GM18498 (cell line): Measurements from ENCODE around the gene ARHGAP28.

Source experiments
- ATAC-seq: cut with Tn5 transposase; IDR thresholded peaks from one replicate; pipeline ENCODE4 v1.9.1; 2021; ENCODE audit warnings: mild to moderate bottlenecking, moderate library complexity; ENCODE audit not compliant: unreplicated experiment

ARHGAP28 gene

DNA sequence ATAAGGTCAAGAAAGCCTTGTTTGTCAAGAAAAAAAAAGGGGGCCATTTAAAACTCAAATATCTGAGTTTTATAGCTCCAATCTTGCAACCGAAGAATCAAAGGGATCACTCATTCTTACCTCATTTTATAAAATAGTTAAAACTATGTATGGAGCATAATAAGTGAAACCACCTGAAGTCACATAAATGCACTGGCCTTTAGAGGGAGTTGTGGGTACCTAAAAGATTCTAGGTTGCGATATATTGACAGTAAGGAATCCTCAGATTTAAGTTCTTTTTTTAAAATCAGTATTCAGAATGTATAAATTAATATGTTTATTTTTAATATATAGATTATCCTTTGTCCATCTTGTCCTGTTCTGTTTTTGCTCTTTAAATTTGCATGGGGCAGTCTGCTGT lies 3.4 kb downstream of the ARHGAP28 start:
- no peak for ATAC-seq

DNA sequence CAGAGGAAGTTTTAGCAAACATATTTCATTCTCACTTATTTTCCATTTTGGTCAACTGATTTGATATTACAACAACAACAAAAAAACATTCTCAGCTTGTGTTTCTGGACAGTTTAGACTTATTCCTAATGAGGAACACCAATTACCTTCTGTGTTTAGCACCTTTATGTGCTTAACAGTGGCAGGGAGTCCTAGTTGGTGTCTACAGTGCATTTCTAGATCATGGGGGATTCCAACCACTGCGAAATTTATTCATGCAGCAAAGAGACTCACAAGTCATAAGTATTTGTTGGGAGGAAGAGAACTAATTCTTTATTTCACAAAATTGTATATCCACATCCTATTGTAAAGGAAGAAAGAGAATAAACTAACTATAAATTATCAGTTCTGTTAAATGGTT lies 4.2 kb downstream of the ARHGAP28 start:
- ATAC-seq, result no peak

DNA sequence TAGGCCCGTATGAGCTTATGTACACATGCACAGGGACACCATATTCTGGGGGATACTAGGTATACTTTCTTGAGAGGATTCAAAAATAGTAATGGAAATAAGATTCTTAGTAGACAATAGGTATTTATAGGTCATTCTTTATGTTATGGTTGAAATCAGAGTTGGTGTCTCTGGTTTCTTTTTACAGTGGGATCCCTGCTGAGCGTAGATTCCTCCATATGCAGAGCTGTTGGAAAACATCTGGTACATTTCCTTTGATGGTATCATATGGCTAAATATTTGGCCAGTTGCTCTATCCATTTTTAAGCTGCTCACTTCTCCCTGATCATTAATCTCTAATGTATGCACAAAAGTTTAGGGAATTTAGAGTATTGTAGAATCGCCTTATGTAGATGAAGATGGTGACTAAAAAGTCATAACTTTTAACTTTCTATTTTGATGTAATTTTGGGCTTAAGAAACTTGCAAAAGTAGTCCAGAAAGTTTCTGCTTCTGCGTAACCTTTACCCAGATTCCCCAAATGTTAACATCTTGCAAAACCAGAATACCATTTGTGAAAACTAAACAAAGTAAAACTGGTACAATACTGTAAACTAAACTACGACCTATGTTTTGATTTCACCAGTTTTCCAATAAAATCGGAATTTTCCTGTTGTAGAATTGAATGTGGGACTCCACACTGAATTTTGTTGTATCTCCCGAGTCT lies 5.4 kb downstream of the ARHGAP28 start:
- no peak for ATAC-seq

DNA sequence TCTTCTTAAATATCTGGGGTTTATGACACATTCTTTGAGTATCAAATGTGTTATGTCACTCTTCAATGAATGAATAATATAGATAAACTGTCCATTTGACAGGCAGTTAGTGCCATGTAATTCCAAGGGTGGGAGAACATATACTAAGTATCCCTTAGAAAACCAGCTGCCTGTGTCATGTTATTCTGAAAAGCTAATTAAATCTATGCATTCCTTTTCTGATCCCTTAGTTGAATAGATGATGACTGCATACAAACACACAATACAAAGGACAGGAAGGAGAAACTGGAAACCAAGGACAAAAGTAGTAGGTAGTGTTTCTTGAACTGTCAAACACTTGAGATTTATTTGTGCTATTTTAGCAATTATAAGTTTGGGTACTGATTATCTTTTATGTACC lies 8.3 kb downstream of the ARHGAP28 start:
- ATAC-seq, result no peak

- no peak for ATAC-seq
Measured at GRCh38 chr18:6738622-6739021, 9.1 kb downstream of the ARHGAP28 start.

- ATAC-seq, result no peak
Measured at GRCh38 chr18:6741232-6741663, 11.7 kb downstream of the ARHGAP28 start.

- no peak for ATAC-seq
Measured at GRCh38 chr18:6741786-6742185, 12.3 kb downstream of the ARHGAP28 start.

- no peak for ATAC-seq
Measured at GRCh38 chr18:6743999-6744398, 14.5 kb downstream of the ARHGAP28 start.

- ATAC-seq, result no peak
Measured at GRCh38 chr18:6744816-6745455, 15.4 kb downstream of the ARHGAP28 start.

GRCh38 chr18:6745504-6746031 lies 16.1 kb downstream of the ARHGAP28 start:
- no peak for ATAC-seq

DNA sequence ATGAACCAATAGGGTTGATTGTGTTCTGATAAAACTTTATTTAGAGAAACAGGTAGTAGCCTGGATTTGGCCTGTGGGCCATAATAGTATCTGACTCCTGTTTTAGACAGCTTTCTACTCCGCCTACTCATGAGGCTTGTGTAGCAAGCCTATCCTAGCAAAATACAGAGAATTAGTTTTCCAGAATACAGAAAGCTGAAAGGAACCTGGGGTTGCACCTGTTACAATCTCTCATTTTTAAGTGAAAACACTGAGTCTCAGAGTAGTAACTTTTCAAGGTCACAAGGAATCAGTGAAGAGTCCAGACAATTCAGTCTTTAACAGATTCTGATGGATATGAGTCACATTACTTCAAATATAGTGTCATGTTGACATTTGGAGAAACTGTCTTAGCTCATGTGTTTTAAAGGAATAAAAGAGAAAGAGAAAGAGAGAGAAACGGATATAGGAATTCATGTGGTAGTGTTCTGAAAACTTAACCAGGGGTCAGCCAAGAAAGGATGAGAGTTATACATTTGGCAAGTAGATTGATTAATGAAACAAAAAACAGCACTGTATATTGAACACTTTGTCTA lies 17.0 kb downstream of the ARHGAP28 start:
- ATAC-seq, result no peak

DNA sequence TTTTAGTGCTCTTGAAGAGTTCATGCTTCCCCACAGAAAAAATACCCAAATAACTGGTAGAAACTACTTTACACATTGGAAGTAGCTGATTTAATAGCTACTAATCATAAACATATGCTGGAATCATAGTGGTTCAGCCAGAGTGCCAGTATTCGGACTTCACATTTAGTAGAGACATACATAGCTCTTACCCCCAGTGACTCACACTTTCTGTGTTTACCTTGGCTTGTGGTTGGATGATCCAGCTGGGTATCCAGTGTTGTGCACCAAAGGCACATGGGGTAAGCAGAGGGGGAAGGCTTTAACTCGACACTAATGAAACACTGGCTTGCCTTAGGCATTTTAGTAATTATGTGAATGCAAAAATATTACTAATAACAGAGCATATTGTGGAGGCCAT lies 18.1 kb downstream of the ARHGAP28 start:
- ATAC-seq, result no peak

DNA sequence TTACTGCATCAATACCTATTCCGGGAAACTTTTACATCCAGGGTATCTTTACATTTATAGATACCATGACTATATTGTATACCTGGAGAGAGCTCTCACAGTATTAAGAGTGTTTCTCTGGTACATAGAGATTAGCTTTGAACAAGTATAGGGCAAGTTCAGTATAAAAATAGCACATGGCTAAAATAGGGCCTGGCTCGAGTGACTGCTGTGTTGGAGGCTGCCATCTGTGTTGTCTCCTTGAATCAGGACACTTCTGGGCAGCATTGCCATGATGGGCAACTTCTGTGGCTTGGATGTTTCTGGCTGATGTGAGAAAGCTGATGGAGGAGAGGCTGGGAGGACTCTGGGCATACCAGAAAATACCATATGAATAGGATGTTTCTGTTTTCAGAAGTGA lies 18.7 kb downstream of the ARHGAP28 start:
- no peak for ATAC-seq

DNA sequence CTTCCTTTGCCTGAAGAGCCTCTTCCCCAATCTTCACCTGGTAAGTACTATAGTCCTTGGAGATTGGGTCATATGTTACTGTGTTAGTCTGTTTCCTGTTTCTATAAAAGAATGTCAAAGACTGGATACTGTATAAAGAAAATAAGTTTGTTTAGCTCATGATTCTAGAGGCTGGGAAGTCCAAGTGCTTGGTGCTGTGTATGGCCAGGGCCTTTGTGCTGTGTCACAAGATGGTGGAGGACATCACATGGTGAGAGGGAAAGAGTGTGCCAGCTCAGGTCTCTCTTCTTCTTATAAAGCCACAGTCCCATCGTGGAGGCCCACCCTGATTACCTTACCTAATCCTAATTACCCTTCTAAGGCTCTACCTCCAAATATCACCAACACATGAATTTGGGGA lies 20.9 kb downstream of the ARHGAP28 start:
- no peak for ATAC-seq

DNA sequence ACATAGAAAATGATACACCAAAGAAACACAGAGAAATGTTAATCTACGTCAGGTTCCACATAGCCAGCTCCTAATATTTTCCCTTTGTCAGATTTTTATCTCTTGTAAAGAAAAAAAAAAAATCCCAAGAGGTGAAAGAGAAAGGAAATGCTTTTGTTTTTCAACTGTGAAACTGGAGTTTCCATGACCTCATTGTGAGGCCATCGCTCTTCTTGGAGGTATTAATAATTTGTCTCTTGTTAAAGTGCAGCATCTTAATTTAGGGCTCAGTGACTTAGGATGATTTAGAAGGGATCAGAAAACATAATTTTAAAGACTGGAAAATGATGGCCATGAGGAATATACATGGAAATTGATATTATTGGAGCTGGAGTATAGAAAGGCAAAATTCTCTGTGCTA lies 21.7 kb downstream of the ARHGAP28 start:
- no peak for ATAC-seq

DNA sequence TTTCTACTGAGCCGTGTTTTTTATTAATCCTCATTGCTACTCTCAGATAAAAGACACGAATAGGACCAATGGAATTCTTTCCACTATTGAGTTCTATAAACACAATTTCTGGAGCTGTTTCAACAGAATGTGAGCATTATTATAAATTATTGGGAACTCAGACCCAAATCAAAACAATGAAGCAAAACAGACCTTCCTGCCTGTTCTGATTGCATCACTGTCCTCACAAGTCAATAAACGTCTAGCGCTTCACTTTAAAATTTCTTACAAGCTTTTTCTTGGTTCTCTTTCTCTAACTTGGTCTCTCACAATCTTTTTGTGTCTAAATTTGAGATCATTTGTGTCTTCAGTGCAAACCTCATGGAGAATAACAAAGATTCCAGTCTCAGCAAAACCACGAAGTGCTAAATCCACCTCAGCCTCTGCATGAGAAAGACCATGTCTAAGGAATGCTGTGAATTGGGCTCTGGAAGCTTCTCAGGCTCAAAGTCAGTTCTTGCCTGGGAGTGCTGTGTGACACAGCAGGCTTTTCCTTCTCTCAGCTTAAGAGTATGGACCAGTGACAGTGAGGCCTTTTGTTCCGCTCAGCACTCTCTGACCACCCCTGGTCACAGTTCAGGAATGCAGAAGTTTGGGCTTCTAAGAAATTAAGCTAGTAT lies 22.8 kb downstream of the ARHGAP28 start:
- ATAC-seq, result no peak

- no peak for ATAC-seq
Measured at GRCh38 chr18:6755107-6755506, 25.6 kb downstream of the ARHGAP28 start.

DNA sequence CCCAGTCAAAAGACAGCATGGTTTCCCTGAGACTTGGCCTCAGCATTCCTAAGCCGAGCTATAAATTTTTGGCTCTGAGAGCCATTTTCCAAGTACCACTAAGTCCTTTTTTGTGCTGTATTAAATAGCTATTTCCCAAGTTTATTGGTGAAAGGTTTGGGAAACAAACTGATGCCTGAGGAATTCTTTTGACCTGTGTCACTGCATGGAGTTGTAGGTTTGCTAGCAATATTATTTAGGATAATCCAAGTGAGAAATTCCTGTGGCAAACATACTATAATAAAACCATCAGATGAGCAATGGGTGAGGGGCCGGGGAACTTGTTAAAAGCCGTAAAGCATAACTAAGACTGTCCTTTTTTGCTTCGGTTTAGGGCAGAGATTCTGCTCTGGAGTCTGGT lies 28.4 kb downstream of the ARHGAP28 start:
- ATAC-seq, result no peak

GRCh38 chr18:6759579-6759978 lies 30.1 kb downstream of the ARHGAP28 start:
- ATAC-seq, result no peak

DNA sequence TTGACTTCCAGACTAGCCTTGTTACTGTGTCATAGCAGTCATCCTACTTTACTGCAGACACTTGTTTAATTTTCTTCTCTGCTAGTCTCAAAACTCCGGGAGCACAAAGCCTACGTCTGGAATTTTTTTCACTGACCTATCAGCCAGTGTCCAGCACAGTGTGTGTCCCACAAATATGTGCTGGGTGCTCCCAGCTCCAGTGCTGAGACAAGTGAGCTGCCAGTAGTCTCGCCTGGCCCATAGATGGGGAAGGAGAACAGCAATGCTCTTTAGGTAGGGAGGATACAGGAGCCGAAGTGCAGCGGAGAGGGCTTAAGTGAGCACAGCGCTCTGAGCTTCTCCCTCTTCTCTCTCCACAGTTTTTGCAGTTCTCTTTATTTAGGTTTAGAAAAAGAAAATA lies 34.0 kb downstream of the ARHGAP28 start:
- ATAC-seq, result no peak

- ATAC-seq, result no peak
Measured at GRCh38 chr18:6764382-6764781, 34.9 kb downstream of the ARHGAP28 start.

DNA sequence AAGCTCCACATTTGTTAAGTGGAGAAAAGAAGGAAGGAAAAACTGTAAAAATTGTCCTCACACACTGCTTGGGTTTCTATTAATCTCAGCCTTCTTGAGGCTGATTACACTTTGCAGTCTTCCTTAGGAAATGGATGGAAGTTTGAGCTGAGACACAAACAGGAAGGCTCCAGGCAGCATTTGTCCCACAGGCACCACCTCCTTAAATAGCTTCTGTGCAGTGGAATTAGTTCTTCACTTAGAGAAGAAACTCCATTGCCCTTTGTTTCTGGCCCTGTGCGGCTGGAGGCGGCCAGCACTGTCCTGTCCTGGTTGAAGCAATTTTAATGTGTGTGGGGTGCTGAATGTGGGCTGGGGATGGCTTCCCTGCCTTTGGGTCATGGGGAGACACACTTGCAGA lies 44.3 kb downstream of the ARHGAP28 start:
- ATAC-seq, result no peak
